MCF 10A (cell line): Measurements from ENCODE around the gene CLEC2L. TPM values are rescaled to one million over a fixed set of nuclear protein-coding genes. Genes with fewer than 3 reads are reported as not detected.

Experiments
- BruUV-seq: library from RNA; stranded (reverse); fragments of 400-500 nt; replicated peaks from 2 replicates; lab custom pipeline; 2021; lab: Mats Ljungman, UMichigan
- CTCF ChIA-PET: fragments of 300-600 bp; sonication (Branson Sonifier 250); formaldehyde crosslinking; extraction: SDS; loops from one replicate; lab custom pipeline; 2021; ENCODE audit warnings: antibody characterized with exemption, inconsistent platforms; lab: Yijun Ruan, JAX
- POLR2A ChIA-PET: fragments of 300-600, 350-650 bp; sonication (Branson Sonifier 250); formaldehyde crosslinking; extraction: SDS; loops from one replicate; lab custom pipeline; 2020; ENCODE audit warnings: antibody characterized with exemption, inconsistent platforms; lab: Yijun Ruan, JAX
- DNase-seq: peaks from one replicate; pipeline ENCODE4 v3.0.0-alpha.2; 2018; ENCODE audit not compliant: unreplicated experiment
- H3K27ac Mint-ChIP-seq: one replicate; pipeline ENCODE4 v1.8.0; 2022; ENCODE audit warnings: mild to moderate bottlenecking, low read depth, mixed read lengths; ENCODE audit not compliant: unreplicated experiment
- H3K27me3 Mint-ChIP-seq: one replicate; pipeline ENCODE4 v1.8.0; 2022; ENCODE audit warnings: mixed read lengths; ENCODE audit not compliant: insufficient read depth, unreplicated experiment
- H3K36me3 Mint-ChIP-seq: one replicate; pipeline ENCODE4 v1.8.0; 2022; ENCODE audit warnings: mild to moderate bottlenecking, moderate library complexity, mixed read lengths; ENCODE audit not compliant: insufficient read depth, unreplicated experiment
- H3K4me1 Mint-ChIP-seq: one replicate; pipeline ENCODE4 v1.8.0; 2022; ENCODE audit warnings: mixed read lengths; ENCODE audit not compliant: insufficient read depth, unreplicated experiment
- H3K4me3 Mint-ChIP-seq: one replicate; pipeline ENCODE4 v1.8.0; 2022; ENCODE audit warnings: mild to moderate bottlenecking, moderate library complexity, mixed read lengths; ENCODE audit not compliant: unreplicated experiment
- H3K9me3 Mint-ChIP-seq: one replicate; pipeline ENCODE4 v1.8.0; 2022; ENCODE audit warnings: mixed read lengths; ENCODE audit not compliant: unreplicated experiment
- CTCF ChIP-seq: fragments of 200-600 bp; IDR thresholded peaks from one replicate; pipeline ENCODE4 v1.8.0; 2022; ENCODE audit warnings: antibody characterized with exemption, mild to moderate bottlenecking; ENCODE audit not compliant: unreplicated experiment
- intact Hi-C: fragments of 100-400 bp; cut with micrococcal nuclease; formaldehyde crosslinking; loops from 2 replicates; pipeline ENCODE4 v1.14.1; 2022
- total RNA-seq: library from RNA; stranded (reverse); gene quantifications from 2 replicates; pipeline ENCODE4 v1.2.3, GENCODE V29; 2022

Gene CLEC2L
- total RNA-seq, 1 experiment from 2014 or later, result not detected

GRCh38 chr7:139505563-139505962 is 17.9 kb upstream of the CLEC2L start:
- Mint-ChIP-seq H3K27ac (no peak overlapping the region), H3K27me3 (no peaks in the 10 kb centered on the region), H3K4me3 (no peak overlapping the region), H3K36me3 (no peaks in the 10 kb centered on the region), H3K4me1 (no peaks in the 10 kb centered on the region), H3K9me3 (no peaks in the 10 kb centered on the region)
- ChIA-PET CTCF (interaction anchor here (0.6 to 1.0 kb wide), 3 partner anchors 18 to 1390 kb away, joined by 3 to 5 read pairs (median 3); partner anchors contain the start of gene CLEC2L), POLR2A (no interaction called here)
- DNase-seq, result peak; percentile 39
- intact Hi-C loops, result loop anchor here (10.0 kb wide), 2 partner anchors 139 to 269 kb away; partner anchors contain the start of gene HIPK2
- no peak for TF ChIP-seq CTCF
- no TSS peak for BruUV-seq

GRCh38 chr7:139509535-139509934 is 13.9 kb upstream of the CLEC2L start:
- no peak for TF ChIP-seq CTCF
- Mint-ChIP-seq H3K27ac (no peak overlapping the region), H3K9me3 (no peaks in the 10 kb centered on the region), H3K27me3 (no peaks in the 10 kb centered on the region), H3K4me1 (no peaks in the 10 kb centered on the region), H3K36me3 (no peaks in the 10 kb centered on the region), H3K4me3 (no peak overlapping the region)
- ChIA-PET CTCF (interaction anchor here (0.8 to 1.6 kb wide), 3 partner anchors 9 to 15 kb away, joined by 3 to 7 read pairs (median 4); no protein-coding TSS in a partner anchor), POLR2A (interaction anchor here (0.7 kb wide), 1 partner anchor 49 kb away, joined by 3 read pairs; no protein-coding TSS in a partner anchor)
- DNase-seq, result no peak
- intact Hi-C loops, result loop anchor here (10.0 kb wide), 2 partner anchors 135 to 265 kb away; partner anchors contain the start of gene HIPK2
- no TSS peak for BruUV-seq

- intact Hi-C loops, result no loop called here
- no TSS peak for BruUV-seq
- no peak for DNase-seq
- H3K27me3 Mint-ChIP-seq, result no peaks in the 10 kb centered on the region
- TF ChIP-seq CTCF, result no peak
- no peaks in the 10 kb centered on the region for H3K4me1 Mint-ChIP-seq
- H3K27ac Mint-ChIP-seq, result no peak overlapping the region
- no peak overlapping the region for H3K4me3 Mint-ChIP-seq
- H3K36me3 Mint-ChIP-seq, result no peaks in the 10 kb centered on the region
- H3K9me3 Mint-ChIP-seq, result no peaks in the 10 kb centered on the region
- ChIA-PET POLR2A (no interaction called here), CTCF (interaction anchor here (0.6 kb wide), 2 partner anchors 11 to 134 kb away, joined by 3 read pairs; no protein-coding TSS in a partner anchor)
Measured at GRCh38 chr7:139511315-139511714, 12.2 kb upstream of the CLEC2L start.

GRCh38 chr7:139515266-139515665 is 8.2 kb upstream of the CLEC2L start:
- Mint-ChIP-seq H3K9me3 (no peaks in the 10 kb centered on the region), H3K4me3 (no peak overlapping the region), H3K27ac (no peak overlapping the region), H3K36me3 (no peaks in the 10 kb centered on the region), H3K27me3 (no peaks in the 10 kb centered on the region), H3K4me1 (no peaks in the 10 kb centered on the region)
- no peak for TF ChIP-seq CTCF
- CTCF ChIA-PET, result no interaction called here
- intact Hi-C loops, result no loop called here
- DNase-seq, result no peak
- POLR2A ChIA-PET, result no interaction called here
- no TSS peak for BruUV-seq
